ENCODE measurements around the gene DHRS4L2.
"Not testable (repeated sequence)": the region's sequence is repeated elsewhere in the genome, so short reads cannot be mapped to it uniquely, and the experiment has no call there.

The DHRS4L2 gene

GRCh38 chr14:24032727-24033418 lies 44.1 kb downstream of the DHRS4L2 start:
- Histone ChIP-seq H2AFZ (ENCODE audit: low read depth) (no peak overlapping the region), H3K36me3 (ENCODE audit: insufficient read depth) (no peaks in the 10 kb centered on the region), H3K4me3 (IDR thresholded peaks at IDR 0.05; ENCODE audit: insufficient read depth, low read depth, low read length) (no peak overlapping the region), H3K4me1 (ENCODE audit: low read depth, poor library complexity, severe bottlenecking) (no peaks in the 10 kb centered on the region), H3K27ac (no peak overlapping the region), H3K79me2 (ENCODE audit: insufficient read depth, low read depth) (no peaks in the 10 kb centered on the region), H3K4me2 (no peak overlapping the region), H3K9ac (no peak overlapping the region), H3K27me3 (ENCODE audit: insufficient read depth, low read depth) (no peaks in the 10 kb centered on the region), H4K20me1 (ENCODE audit: insufficient read depth) (no peaks in the 10 kb centered on the region)
- TF ChIP-seq CTCF (conservative IDR thresholded peaks at IDR 0.05; ENCODE audit: low read depth, low read length): no peak

DNA sequence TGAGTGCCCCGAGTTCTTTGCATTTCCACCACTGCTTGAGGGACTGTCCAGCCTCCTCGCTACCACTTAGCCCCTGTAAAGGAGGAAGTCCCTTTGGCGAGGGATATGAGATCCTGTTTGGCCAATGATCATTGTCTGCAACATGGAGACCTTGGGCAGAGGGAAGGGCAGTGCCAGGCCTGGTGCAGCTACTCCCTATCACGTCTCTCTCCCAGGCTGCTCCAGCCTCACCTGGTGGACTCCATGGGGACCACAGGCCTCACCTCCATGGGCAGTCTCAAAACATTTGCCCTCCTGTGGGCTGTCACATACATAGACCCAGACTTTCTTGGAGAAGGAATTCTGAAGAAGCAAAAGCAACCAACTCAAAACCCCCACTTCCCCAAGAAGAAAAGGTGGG lies 47.0 kb downstream of the DHRS4L2 start:
- H3K79me2 ChIP-seq (ENCODE audit: insufficient read depth, low read depth); H3K27me3 ChIP-seq (ENCODE audit: insufficient read depth, low read depth); H4K20me1 ChIP-seq (ENCODE audit: insufficient read depth); H3K36me3 ChIP-seq (ENCODE audit: insufficient read depth); H3K4me1 ChIP-seq (ENCODE audit: low read depth, poor library complexity, severe bottlenecking); H3K27ac ChIP-seq; H3K9ac ChIP-seq; H3K4me3 ChIP-seq (IDR thresholded peaks at IDR 0.05; ENCODE audit: insufficient read depth, low read depth, low read length); H3K4me2 ChIP-seq: not testable (repeated sequence)
- H2AFZ ChIP-seq (ENCODE audit: low read depth): peak overlapping the region; percentile 67; the same call in 1 of the 2 replicates

DNA sequence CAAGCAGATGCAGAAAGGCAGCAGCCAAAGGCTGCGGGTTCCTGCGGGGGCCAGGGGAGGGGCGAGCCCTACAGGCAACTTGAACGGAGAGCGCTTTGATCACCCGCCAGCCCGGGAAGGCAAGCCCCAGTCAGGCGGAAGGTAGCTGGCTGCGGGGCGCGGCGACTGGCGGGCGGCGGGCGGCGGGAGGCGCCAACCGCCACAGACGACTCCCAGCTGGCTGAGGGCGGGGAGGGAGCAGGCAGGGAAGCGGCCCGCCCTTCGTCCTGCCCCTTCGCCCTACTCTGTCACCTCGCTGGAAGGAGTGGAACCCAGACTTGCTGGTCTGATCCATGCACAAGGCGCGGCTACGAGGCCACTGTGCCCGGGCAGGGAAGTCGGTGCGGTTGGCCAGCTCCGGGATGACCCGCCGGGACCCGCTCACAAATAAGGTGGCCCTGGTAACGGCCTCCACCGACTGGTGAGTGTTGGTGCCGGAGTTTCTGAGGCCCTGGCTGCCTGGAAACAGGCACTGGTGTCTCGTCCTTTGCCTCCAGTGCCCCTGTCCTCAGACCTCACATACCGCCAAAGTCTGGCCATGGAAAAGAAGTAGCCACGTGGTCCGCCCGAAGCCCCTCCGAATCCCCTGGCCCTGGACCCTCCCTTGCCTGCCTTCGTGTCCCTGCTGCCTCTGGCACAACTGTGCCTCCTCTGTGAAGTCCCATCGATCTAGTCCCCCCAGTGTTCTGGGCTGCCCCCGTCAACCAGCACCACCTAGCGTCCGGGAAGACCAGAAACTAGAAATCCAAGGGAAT lies 47.6 kb downstream of the DHRS4L2 start:
- Histone ChIP-seq H3K4me1 (ENCODE audit: low read depth, poor library complexity, severe bottlenecking) (no peaks in the 10 kb centered on the region), H2AFZ (ENCODE audit: low read depth) (peak overlapping the region; percentile 67; the same call in 1 of the 2 replicates), H3K27me3 (ENCODE audit: insufficient read depth, low read depth) (no peaks in the 10 kb centered on the region), H3K36me3 (ENCODE audit: insufficient read depth) (no peaks in the 10 kb centered on the region), H4K20me1 (ENCODE audit: insufficient read depth) (no peaks in the 10 kb centered on the region), H3K79me2 (ENCODE audit: insufficient read depth, low read depth) (no peaks in the 10 kb centered on the region), H3K9ac (peak overlapping the region; percentile 37; the same call in 1 of the 2 replicates), H3K27ac (peak overlapping the region; percentile 35; the same call in 1 of the 2 replicates), H3K4me2 (peak overlapping the region; percentile 25; the same call in 1 of the 2 replicates), H3K4me3 (IDR thresholded peaks at IDR 0.05; ENCODE audit: insufficient read depth, low read depth, low read length) (no peak overlapping the region)
- TF ChIP-seq CTCF (conservative IDR thresholded peaks at IDR 0.05; ENCODE audit: low read depth, low read length): peak; percentile 66

- not testable (repeated sequence) for H4K20me1 ChIP-seq (ENCODE audit: insufficient read depth); H3K36me3 ChIP-seq (ENCODE audit: insufficient read depth); H3K27me3 ChIP-seq (ENCODE audit: insufficient read depth, low read depth); H3K4me1 ChIP-seq (ENCODE audit: low read depth, poor library complexity, severe bottlenecking); H3K79me2 ChIP-seq (ENCODE audit: insufficient read depth, low read depth); H3K4me3 ChIP-seq (IDR thresholded peaks at IDR 0.05; ENCODE audit: insufficient read depth, low read depth, low read length)
- peak overlapping the region; percentile 37; the same call in 1 of the 2 replicates for H3K9ac ChIP-seq
- TF ChIP-seq CTCF (conservative IDR thresholded peaks at IDR 0.05; ENCODE audit: low read depth, low read length): 0 out of 2 replicates have a peak, but pooled peaks have one; percentile 13
- H3K27ac ChIP-seq: peak overlapping the region; percentile 35; the same call in 1 of the 2 replicates
- H3K4me2 ChIP-seq: peak overlapping the region; percentile 25; the same call in 1 of the 2 replicates
- peak overlapping the region; percentile 67; the same call in 1 of the 2 replicates for H2AFZ ChIP-seq (ENCODE audit: low read depth)
These were observed 48.4 kb downstream of the DHRS4L2 start for GRCh38 chr14:24036963-24037657.
